HepG2 (cell line): ENCODE measurements around the gene STIP1. TPM values are rescaled to one million over a fixed set of nuclear protein-coding genes. Genes with fewer than 3 reads are reported as not detected.
A peak's percentile ranks its signal among the peaks of the same experiment; 100 is the strongest.

Experiments
- CBX1 ChIP-seq: IDR thresholded peaks from one replicate; pipeline ENCODE4 v1.6.1; 2016; ENCODE audit warnings: antibody characterized with exemption, low read depth
- HNF4G ChIP-seq, 2 experiments: sonication (generic) in 1 of 2; formaldehyde crosslinking in 1 of 2; IDR thresholded peaks; 2 replicates each; pipeline versions ENCODE4 v1.4.0 to v1.6.1; 2011 to 2020; ENCODE audit warnings: borderline replicate concordance in 2 of 2, low read depth in 2 of 2, mild to moderate bottlenecking in 2 of 2, low read length in 1 of 2, missing genetic modification reagents in 1 of 2, moderate library complexity in 1 of 2
- MAF1 ChIP-seq: sonication (generic); formaldehyde crosslinking; IDR thresholded peaks from 2 replicates; pipeline ENCODE4 v1.5.0; 2020; ENCODE audit warnings: missing genetic modification reagents, borderline replicate concordance
- NFE2L2 ChIP-seq: fragments of 150-350 bp; IDR thresholded peaks from 2 replicates; pipeline ENCODE4 v1.6.1; 2014; ENCODE audit warnings: low read length
- NRL ChIP-seq: sonication (generic); formaldehyde crosslinking; IDR thresholded peaks from 2 replicates; pipeline ENCODE4 v1.5.0; 2020; ENCODE audit warnings: missing genetic modification reagents, mild to moderate bottlenecking, moderate library complexity, borderline replicate concordance
- RAD21 ChIP-seq: fragments of 450-650 bp; formaldehyde crosslinking; IDR thresholded peaks from 2 replicates; pipeline ENCODE4 v1.5.0; 2020; ENCODE audit warnings: mild to moderate bottlenecking
- U2AF1 ChIP-seq: fragments of 200-400 bp; formaldehyde crosslinking; optimal IDR thresholded peaks from 2 replicates; pipeline ENCODE3; 2017; ENCODE audit warnings: mild to moderate bottlenecking, low read depth, low read length
- YY1 ChIP-seq: IDR thresholded peaks from 2 replicates; pipeline ENCODE4 v1.6.1; 2011; ENCODE audit warnings: low read length, low read depth, moderate library complexity, mild to moderate bottlenecking; ENCODE audit not compliant: insufficient read depth, insufficient replicate concordance
- ZFYVE20 ChIP-seq: sonication (generic); formaldehyde crosslinking; IDR thresholded peaks from 2 replicates; pipeline ENCODE4 v1.8.0; 2023; ENCODE audit warnings: low read depth, mild to moderate bottlenecking, moderate library complexity, missing genetic modification reagents, borderline replicate concordance
- ZMYM3 ChIP-seq: sonication (generic); formaldehyde crosslinking; IDR thresholded peaks from 2 replicates; pipeline ENCODE4 v1.5.1; 2020; ENCODE audit warnings: mild to moderate bottlenecking, missing genetic modification reagents
- ZNF776 ChIP-seq: sonication (generic); formaldehyde crosslinking; IDR thresholded peaks from 2 replicates; pipeline ENCODE4 v1.4.0; 2020; ENCODE audit warnings: mild to moderate bottlenecking, missing genetic modification reagents
- ZNF777 ChIP-seq: sonication (generic); formaldehyde crosslinking; IDR thresholded peaks from 2 replicates; pipeline ENCODE4 v1.4.0; 2020; ENCODE audit warnings: missing genetic modification reagents
- ZNF83 ChIP-seq: sonication (generic); formaldehyde crosslinking; IDR thresholded peaks from 2 replicates; pipeline ENCODE4 v1.4.0; 2020; ENCODE audit warnings: missing genetic modification reagents, mild to moderate bottlenecking, borderline replicate concordance
- ZNF878 ChIP-seq: sonication (generic); formaldehyde crosslinking; IDR thresholded peaks from 2 replicates; pipeline ENCODE4 v1.8.1; 2023; ENCODE audit warnings: mild to moderate bottlenecking, missing genetic modification reagents, moderate library complexity
- polyA plus RNA-seq, 8 experiments: library from polyadenylated mRNA; depleted of rRNA in 3 of 8; stranded (reverse) in 7 of 8; unstranded in 1 of 8; fragments of >200 nt; fragmentation: Illumina TruSeq in 4 of 8; extraction: Trizol in 4 of 8; gene quantifications; 2 replicates each; pipeline versions ENCODE4 v1.2.1 to v1.2.3, GENCODE V29; 2011 to 2016; ENCODE audit warnings: low read depth in 4 of 8, missing spikeins in 1 of 8, mixed read lengths in 1 of 8; ENCODE audit not compliant: insufficient read depth in 1 of 8
- total RNA-seq, 5 experiments: library from RNA; depleted of rRNA; stranded (reverse); fragments of >200 nt; fragmentation: Illumina TruSeq; extraction: Trizol; gene quantifications; 2 replicates each; pipeline ENCODE4 v1.2.3, GENCODE V29; 2016; ENCODE audit warnings: low read depth in 1 of 5
- TF ChIP-seq, protein P1 (sequence below): sonication (generic); formaldehyde crosslinking; IDR thresholded peaks from 2 replicates; pipeline ENCODE4 v1.4.0; 2020; ENCODE audit warnings: missing genetic modification reagents, borderline replicate concordance
- TF ChIP-seq, protein P2 (sequence below): sonication (generic); formaldehyde crosslinking; IDR thresholded peaks from 2 replicates; pipeline ENCODE4 v1.5.0; 2020; ENCODE audit warnings: mild to moderate bottlenecking, missing genetic modification reagents
- TF ChIP-seq, protein P3 (sequence below): sonication (generic); formaldehyde crosslinking; IDR thresholded peaks from 2 replicates; pipeline ENCODE4 v1.4.0; 2020; ENCODE audit warnings: missing genetic modification reagents
- TF ChIP-seq, protein P4 (sequence below): IDR thresholded peaks from 2 replicates; pipeline ENCODE4 v1.6.1; 2016
- TF ChIP-seq, protein P5 (sequence below): sonication (generic); formaldehyde crosslinking; IDR thresholded peaks from 2 replicates; pipeline ENCODE4 v1.5.0; 2020; ENCODE audit warnings: missing genetic modification reagents

Gene STIP1
- total and polyA plus RNA-seq, 2 of the 13 experiments (the other 11 are each of a cell fraction or from before 2014, with no cell fraction given), result 81.1 to 217 TPM

DNA sequence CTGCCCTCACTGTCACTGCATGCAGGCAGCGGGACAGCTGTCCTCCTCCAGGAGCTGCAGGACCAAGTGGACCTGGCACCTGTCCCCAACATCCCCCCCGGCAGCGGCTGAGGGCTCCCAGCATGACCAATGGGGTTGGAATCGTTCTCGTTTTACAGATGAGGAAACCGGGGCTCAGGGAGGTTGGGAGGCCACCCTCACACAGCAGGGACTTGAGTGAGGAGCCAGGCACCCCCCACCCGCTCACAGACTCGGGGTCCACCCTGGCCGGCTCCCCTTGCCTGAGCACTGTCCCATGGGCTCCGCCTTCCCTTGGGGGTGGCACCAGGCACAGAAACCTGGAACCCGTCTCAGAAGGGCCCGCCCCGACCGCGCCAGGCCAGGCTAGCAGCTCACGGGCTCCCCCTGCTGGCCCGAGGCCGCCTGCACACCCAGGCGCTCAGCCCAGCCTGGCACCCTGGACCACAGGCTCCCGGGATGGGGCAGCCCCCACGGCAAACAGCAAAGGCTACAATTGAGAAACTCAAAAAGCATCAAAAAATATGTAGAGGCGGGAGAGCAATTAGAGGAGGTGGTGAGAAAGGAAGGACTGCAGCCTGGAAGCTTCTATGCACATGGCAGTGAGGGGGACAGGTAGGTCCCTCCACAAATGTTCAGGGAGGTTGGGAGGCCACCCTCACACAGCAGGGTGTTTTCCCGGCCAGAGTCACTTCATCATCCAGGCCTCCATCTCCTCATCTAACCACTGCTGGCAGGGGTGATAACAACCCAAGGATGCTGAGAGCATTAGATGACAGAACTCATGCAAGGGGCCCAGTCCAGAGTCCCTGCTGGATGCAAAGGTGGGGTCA is 32.9 kb upstream of the STIP1 start (continued):
- TF ChIP-seq, protein P1, sequence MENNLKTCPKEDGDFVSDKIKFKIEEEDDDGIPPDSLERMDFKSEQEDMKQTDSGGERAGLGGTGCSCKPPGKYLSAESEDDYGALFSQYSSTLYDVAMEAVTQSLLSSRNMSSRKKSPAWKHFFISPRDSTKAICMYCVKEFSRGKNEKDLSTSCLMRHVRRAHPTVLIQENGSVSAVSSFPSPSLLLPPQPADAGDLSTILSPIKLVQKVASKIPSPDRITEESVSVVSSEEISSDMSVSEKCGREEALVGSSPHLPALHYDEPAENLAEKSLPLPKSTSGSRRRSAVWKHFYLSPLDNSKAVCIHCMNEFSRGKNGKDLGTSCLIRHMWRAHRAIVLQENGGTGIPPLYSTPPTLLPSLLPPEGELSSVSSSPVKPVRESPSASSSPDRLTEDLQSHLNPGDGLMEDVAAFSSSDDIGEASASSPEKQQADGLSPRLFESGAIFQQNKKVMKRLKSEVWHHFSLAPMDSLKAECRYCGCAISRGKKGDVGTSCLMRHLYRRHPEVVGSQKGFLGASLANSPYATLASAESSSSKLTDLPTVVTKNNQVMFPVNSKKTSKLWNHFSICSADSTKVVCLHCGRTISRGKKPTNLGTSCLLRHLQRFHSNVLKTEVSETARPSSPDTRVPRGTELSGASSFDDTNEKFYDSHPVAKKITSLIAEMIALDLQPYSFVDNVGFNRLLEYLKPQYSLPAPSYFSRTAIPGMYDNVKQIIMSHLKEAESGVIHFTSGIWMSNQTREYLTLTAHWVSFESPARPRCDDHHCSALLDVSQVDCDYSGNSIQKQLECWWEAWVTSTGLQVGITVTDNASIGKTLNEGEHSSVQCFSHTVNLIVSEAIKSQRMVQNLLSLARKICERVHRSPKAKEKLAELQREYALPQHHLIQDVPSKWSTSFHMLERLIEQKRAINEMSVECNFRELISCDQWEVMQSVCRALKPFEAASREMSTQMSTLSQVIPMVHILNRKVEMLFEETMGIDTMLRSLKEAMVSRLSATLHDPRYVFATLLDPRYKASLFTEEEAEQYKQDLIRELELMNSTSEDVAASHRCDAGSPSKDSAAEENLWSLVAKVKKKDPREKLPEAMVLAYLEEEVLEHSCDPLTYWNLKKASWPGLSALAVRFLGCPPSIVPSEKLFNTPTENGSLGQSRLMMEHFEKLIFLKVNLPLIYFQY, result 0 out of 2 replicates have a peak, but pooled peaks have one; percentile 29
- TF ChIP-seq ZNF878 (no peak), U2AF1 (no peak), YY1 (peak; percentile 15), ZNF777 (CRISPR knock-in tag) (peak; percentile 64), ZNF776 (CRISPR knock-in tag) (no peak), CBX1 (no peak), ZMYM3 (0 out of 2 replicates have a peak, but pooled peaks have one; percentile 37), MAF1 (CRISPR knock-in tag) (no peak), RAD21 (peak; percentile 75), ZNF83 (CRISPR knock-in tag) (no peak), NFE2L2 (no peak), NRL (peak; percentile 36; the same call in 1 of the 2 replicates), ZFYVE20 (CRISPR knock-in tag) (no peak), HNF4G (IDR thresholded peaks at IDR 0.05; ENCODE audit: borderline replicate concordance, low read depth, low read length) (no peak), HNF4G (CRISPR knock-in tag; IDR thresholded peaks at IDR 0.05; ENCODE audit: borderline replicate concordance, low read depth) (no peak)
- TF ChIP-seq, protein P2, sequence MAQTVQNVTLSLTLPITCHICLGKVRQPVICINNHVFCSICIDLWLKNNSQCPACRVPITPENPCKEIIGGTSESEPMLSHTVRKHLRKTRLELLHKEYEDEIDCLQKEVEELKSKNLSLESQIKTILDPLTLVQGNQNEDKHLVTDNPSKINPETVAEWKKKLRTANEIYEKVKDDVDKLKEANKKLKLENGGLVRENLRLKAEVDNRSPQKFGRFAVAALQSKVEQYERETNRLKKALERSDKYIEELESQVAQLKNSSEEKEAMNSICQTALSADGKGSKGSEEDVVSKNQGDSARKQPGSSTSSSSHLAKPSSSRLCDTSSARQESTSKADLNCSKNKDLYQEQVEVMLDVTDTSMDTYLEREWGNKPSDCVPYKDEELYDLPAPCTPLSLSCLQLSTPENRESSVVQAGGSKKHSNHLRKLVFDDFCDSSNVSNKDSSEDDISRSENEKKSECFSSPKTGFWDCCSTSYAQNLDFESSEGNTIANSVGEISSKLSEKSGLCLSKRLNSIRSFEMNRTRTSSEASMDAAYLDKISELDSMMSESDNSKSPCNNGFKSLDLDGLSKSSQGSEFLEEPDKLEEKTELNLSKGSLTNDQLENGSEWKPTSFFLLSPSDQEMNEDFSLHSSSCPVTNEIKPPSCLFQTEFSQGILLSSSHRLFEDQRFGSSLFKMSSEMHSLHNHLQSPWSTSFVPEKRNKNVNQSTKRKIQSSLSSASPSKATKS (CRISPR knock-in tag), result no peak
- TF ChIP-seq, protein P3, sequence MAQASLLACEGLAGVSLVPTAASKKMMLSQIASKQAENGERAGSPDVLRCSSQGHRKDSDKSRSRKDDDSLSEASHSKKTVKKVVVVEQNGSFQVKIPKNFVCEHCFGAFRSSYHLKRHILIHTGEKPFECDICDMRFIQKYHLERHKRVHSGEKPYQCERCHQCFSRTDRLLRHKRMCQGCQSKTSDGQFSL, result no peak
- TF ChIP-seq, protein P4, sequence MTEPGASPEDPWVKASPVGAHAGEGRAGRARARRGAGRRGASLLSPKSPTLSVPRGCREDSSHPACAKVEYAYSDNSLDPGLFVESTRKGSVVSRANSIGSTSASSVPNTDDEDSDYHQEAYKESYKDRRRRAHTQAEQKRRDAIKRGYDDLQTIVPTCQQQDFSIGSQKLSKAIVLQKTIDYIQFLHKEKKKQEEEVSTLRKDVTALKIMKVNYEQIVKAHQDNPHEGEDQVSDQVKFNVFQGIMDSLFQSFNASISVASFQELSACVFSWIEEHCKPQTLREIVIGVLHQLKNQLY (CRISPR knock-in tag), result no peak
- TF ChIP-seq, protein P5, sequence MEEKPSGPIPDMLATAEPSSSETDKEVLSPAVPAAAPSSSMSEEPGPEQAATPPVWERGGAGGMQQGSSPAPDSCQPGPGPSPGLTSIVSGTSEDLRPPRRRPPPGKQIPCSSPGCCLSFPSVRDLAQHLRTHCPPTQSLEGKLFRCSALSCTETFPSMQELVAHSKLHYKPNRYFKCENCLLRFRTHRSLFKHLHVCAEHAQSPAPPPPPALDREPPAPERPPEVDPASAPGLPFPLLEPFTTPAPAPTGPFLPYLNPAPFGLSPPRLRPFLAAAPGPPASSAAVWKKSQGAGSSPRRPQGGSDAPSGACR, result no peak
